ENCODE data around the gene MPHOSPH9.

DNA sequence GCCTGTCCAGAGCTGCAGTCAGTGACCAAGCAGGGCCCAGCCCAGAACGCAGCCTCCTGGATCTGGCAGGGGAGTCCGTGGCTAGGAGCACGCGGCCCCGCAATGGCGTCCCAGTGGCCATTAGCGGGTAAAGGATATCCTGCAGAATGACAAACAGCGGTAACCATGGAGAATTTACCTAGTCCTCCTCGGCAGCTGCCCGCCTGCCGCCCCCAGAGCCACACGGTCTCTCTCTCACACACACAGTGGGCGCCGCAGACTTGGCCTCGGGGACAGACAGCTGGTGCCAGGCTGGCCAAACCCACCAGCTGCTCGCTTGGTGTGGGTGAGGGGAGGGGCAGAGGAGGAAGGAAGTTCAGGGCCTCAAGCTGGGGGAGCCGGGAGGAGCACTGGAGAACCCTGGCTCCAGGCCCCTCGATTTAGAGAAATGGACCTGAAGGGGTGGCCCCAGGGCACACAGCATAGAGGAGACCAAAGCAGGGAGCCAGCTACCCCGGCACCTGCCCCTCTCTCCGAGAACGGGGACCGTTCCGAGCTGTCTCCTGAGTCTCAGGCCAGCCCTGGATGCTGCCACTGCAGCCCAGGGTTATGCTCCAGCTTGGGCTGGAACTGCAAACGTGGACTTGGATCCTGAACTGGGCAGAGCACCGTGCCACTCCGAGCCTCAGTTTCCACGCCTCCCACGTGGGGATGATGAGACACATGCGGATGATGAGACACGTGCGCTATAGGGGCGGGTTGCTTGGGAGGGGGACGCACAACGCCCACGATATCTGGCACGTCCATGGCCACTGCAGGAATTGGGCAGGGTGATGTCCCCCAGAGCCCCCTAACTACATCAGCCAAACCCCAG, 35.3 kb upstream of the MPHOSPH9 start:
- no peak for TF ChIP-seq ELF1 (IDR thresholded peaks at IDR 0.05; ENCODE audit: borderline replicate concordance, low read depth)
- TF ChIP-seq POLR2A (IDR thresholded peaks at IDR 0.05; ENCODE audit: borderline replicate concordance, extremely low read depth, insufficient read depth, insufficient read length) = no peak

Data from HCT116 (cell line).